GM21390 (cell line): ENCODE measurements around the gene RAB3IP.
"Not testable (repeated sequence)": the region's sequence is repeated elsewhere in the genome, so short reads cannot be mapped to it uniquely, and the experiment has no call there.

Source experiments
- ATAC-seq: cut with Tn5 transposase; IDR thresholded peaks from one replicate; pipeline ENCODE4 v1.9.1; 2021; ENCODE audit not compliant: unreplicated experiment

The RAB3IP gene

DNA sequence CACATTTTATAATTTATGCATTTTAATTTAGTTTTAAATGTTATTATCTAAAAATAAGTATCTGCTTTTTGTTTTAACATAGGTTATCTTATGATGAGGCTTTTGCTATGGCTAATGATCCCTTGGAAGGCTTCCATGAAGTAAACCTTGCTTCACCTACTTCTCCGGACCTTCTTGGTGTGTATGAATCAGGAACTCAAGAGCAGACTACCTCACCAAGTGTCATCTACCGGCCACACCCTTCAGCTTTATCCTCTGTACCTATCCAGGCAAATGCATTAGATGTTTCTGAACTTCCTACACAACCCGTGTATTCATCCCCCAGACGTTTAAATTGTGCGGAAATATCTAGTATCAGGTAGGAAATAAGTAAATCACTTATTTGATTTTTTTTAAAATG lies 16.6 kb downstream of the RAB3IP start:
- no peak for ATAC-seq

DNA sequence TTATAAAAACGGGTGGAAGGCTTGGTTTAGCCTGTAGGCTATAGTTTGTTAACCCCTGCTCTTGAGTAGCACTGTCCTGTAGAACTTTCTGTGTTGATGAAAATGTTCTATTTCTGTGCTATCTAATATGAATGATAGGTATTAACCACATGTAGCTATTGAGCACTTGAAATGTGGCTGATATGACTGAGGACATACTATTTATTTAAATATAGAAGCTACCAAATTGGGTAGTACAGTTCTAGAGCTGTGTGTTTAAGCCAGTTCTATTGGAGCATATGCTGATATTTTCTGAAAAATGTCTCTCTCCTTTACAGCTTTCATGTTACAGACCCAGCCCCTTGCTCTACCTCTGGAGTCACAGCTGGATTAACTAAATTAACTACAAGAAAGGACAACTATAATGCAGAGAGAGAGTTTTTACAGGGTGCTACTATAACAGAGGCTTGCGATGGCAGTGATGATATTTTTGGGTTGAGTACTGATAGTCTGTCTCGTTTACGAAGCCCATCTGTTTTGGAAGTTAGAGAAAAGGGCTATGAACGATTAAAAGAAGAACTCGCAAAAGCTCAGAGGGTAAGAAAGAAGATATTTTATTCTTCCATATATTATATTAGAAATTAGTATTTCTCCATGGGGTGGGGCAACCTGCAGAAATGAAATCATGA lies 17.6 kb downstream of the RAB3IP start:
- no peak for ATAC-seq

DNA sequence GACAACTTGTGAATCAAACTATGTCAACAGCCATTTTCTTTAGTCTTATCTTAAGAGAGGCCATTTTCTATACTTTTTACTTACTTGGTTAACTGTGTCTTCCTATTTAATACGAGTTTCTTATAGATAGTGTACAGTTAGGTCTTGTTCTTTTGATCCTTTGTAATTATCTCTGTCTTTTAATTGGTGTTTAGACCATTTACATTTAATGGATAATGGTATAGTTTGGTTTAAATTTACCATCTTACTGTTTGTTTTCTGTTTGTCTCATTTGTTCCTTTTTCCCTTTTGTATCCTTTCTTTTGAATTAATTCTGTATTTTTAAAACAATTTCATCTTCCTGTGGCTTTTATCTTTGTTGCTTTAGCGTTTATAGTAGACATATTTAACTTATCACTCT lies 19.4 kb downstream of the RAB3IP start:
- no peak for ATAC-seq

DNA sequence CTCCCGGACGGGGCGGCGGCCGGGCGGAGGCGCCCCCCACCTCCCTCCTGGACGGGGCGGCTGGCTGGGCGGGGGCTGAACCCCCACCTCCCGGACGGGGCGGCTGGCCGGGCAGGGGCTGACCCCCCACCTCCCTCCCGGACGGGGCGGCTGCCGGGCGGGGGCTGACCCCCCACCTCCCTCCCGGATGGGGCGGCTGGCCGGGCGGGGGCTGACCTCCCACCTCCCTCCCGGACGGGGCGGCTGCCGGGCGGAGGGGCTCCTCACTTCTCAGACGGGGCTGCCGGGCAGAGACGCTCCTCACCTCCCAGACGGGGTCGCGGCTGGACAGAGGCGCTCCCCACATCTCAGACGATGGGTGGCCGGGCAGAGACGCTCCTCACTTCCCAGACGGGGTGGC lies 20.9 kb downstream of the RAB3IP start:
- ATAC-seq: not testable (repeated sequence)

DNA sequence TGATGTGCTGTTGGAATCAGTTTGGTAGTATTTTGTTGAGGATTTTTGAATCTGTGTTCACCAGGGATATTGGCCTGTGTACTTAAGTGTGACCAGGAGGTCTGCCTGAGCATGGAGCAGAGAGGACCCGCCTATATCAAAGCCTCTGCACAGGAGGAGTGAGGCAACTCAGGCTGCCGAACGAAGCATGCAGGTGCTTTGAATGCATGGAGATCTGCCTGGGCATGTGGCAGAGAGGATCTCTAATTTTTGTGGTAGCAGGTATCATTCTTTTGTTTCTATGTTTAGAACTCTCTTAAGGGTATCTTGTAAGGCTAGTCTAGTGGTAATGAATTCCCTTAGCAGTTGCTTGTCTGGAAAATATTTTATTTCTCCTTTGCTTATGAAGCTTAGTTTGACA lies 26.9 kb downstream of the RAB3IP start:
- ATAC-seq: no peak

DNA sequence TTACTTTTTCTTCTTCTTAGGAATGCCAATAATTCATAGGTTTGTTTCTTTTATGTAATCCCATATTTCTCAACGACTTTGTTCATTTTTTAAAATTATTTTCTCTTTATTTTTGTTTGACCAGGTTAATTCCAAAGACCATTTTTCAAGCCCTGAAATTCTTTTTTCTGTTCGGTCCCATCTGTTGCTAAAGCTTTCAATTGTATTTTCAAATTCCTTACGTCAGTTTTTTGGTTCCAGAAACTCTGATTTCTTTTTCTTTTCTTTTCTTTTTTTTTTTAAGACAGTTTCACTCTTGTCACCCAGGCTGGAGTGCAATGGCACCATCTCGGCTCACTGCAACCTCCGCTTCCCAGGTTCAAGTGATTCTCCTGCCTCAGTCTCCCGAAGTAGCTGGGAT lies 27.6 kb downstream of the RAB3IP start:
- no peak for ATAC-seq

DNA sequence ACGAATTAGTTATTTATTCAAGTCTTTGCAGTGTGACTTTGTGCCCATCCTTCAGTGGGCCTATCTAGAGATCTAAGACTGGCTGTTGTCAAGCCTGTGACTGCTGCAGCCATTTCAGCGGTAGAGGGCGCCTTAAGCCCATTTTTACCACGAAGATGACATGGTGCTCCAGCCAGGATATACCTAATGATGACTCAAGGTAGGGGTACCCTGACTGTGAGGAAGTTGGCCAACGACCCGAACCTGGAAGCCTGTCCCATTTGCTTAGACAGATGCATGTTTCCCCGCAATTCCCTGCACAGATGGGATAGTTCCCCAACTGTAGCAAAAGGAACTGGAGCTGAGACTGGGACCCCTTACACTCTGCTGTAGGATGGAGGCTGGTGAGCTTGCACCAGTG lies 41.3 kb downstream of the RAB3IP start:
- ATAC-seq: no peak

DNA sequence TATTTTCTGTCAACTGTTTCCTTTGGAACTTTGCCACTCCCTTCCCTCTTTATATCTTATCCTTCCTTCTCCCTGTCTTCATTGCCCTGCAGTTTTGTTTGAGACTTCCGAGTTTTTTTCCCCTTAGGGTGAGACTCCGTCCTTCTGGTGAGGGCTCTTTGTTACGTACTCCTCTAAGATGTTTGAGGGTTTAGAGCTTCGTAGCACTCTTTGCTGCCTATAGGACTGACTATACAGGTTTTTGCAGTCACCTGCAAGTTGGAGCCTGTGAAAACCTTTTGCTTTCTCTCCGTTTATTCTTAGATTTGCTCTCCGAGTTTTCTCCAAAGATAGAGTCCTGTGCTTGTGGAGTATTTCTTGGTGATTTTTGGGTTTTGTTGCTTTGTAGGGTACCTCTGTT lies 44.7 kb downstream of the RAB3IP start:
- ATAC-seq: no peak

DNA sequence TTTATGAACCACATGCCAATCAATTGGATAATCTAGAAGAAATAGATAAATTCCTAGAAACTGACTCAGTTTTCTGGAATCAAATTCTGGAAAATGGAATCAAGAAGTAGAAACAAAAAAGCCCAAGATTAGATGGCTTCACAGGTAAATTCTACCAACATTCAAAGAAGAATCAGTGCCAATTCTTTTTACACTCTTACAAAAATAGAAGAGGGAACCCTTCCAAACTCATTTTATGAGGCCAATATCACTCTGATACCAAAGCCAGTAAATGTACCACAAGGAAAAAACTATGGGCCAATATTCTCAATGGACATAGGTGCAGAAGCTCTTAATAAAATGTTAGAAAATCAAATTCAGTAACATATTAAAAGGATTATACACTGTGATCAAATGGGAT lies 50.7 kb downstream of the RAB3IP start:
- ATAC-seq: no peak

DNA sequence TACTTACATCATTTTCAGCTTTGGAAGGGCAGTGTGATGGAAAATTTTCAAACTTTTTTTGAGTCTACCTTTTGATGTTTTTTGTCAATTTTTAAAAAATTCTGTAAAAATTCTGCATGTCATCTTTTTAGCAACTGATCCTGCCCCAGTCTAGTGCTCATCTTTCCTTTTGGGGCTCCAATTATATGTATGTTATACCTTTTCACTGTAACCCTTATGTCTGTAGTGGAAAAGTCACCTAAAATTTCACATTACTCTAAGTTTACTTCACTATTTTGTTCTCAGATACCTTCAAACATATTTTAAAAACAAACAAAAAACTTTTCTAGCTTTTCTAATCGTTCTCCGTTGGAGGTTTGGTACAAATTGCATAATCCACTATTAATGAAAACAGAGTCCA lies 53.9 kb downstream of the RAB3IP start:
- ATAC-seq: no peak

DNA sequence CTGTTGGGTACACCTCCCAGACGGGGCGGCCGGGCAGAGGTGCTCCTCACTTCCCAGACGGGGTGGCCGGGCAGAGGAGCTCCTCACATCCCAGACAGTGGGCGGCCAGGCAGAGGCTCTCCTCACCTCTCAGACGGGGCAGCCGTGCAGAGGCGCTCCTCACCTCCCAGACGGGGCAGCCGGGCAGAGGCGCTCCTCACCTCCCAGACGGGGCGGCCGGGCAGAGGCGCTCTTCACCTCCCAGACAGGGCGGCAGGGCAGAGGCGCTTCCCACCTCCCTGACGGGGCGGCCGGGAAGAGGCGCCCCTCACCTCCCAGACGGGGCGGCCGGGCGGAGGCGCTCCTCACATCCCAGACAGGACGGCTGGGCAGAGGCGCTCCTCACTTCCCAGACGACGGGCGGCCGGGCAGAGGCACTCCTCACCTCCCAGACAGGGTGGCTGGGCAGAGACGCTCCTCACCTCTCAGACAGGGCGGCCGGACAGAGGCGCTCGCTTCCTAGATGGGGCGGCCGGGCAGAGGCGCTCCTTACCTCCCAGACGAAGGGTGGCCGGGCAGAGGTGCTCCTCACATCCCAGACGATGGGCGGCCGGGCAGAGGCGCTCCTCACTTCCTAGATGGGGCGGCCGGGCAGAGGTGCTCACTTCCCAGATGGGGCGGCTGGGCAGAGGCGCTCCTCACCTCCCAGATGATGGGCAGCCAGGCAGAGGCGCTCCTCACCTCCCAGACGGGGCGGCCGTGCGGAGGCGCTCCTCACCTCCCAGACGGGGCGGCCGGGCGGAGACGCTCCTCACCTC lies 68.6 kb downstream of the RAB3IP start:
- ATAC-seq: not testable (repeated sequence)

DNA sequence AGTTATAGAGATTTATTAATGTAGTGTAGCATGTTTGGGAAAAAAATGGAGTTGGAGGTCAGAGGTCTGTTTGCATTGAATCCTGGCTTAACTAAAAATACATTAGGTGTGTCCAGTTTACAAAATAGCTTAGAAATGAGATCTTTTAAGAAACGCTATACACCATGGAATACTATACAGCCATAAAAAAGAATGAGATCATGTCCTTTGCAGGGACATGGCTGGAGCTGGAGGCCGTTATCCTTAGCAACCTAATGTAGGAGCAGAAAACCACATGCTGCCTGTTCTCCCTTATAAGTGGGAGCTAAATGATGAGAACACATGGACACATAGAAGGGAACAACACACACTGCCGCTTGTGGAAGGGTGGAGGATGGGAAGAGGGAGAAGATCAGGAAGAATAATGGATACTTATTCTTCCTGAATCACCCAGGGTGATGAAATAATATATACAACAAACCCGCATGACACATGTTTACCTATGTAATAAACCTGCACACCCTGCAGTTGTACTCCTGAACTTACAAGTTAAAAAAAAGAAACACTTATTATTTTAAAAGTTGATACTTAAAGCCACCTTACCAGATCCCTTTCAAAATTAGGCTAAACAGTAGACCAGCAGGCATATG lies 72.3 kb downstream of the RAB3IP start:
- ATAC-seq: no peak

DNA sequence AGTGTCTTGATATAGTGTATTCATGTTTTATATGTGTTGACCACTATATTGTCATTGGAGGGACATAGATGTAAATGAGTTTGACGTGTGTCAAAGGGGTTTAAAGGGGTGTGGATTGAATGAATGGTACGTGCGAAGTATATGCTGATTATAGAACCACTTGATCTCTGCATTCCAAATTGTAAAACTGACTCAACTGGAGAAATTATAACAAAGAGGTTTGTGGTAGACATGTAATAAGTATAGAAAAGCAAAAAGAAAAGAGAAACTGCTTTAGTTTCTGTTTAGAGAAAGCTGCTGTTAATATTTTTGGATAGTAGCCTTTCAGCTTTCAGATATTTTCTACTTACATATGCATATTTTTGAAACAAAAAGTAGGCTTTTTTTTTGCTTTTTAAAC lies 77.4 kb downstream of the RAB3IP start:
- peak; percentile 78 for ATAC-seq

DNA sequence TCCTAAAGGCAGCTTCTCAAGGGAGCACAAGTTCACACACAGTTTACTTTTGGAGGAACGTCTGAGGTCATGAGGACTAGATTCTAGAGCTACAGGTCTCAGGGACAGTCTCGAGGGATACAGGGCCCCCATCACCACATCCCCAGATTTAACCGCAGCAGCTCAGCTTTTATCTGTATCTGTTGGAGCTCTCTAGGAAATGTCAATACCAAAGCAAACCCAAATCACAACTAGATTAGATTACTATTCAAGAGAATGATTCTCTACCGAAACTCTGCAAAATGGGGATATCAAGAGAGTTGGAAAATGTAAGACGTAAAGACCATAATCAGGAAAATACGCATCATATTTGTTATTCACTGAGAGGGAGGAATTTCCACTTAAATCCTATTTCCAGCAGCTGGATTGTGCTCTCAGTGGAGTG lies 82.4 kb downstream of the RAB3IP start:
- no peak for ATAC-seq

DNA sequence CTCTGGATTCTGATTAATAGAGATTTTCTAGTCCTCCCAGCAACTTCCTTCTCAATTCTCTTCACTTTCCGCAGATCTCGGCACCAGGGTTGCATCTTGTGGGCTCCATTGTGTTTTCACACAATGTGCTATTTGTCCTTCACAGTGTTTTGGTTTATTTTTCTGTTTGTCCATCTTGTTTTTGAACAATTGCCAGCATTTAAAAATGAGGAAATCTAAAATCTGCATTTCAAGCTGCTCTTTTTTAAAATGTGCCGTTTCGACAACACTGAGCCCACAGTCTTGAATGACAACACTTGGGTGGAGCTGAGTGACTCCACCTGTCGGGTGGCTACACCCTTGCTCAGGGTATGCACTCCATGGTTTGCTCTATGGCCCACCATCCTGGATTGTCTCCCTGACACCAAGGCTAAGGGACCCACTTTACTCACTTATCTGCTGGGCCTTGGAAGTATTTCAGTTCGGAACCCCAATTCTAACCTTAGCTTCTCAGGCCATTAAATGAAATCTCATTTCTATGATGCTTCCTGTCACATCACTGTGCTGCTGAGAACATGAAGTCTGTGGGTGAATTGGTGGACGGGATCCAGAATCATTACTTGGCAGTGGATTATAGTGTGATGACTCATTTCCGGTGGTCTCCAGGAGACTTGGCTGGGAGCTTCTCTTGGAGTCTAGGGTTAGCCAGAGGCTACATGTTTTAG lies 82.9 kb downstream of the RAB3IP start:
- ATAC-seq: no peak

DNA sequence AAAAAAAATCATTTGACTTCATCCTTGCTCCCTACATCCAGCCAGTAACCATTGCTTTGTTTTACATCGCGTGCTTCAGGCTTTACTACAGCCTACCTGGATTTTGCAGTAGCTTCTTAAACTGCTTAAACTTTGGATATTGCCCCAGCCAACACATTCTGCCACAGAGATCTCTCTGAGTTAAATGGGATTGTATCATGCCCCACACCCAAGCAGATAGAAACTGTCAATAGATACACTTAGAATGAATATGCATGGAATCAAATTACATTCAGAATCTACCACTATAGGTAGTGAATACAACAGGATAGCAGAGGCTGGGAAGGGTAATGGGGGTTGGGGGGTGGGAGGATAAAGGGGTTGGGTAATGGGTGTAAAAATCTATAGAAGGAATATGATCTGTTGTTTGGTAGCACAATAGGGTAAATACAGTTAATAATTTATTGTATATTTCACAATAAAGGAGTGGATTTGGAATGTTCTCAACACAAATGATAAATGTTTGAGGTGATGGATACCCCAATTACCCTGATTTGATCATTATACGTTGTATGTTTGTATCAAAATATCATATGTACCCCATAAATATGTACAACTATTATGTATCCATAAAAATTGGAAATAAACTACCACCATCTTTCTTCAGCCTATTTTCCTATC lies 83.7 kb downstream of the RAB3IP start:
- ATAC-seq: no peak

DNA sequence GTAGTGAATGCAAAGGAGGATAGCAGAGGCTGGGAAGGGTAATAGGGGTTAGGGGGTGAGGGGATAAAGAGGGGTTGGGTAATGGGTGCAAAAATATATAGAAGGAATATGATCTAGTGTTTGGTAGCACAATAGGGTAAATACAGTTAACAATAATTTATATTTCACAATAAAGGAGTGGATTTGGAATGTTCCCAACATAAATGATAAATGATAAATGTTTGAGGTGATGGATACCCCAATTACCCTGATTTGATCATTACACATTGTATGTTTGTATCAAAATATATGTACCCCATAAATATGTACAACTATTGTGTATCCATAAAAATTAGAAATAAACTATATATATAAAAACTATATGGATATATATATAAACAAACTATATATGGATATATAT lies 85.4 kb downstream of the RAB3IP start:
- no peak for ATAC-seq

DNA sequence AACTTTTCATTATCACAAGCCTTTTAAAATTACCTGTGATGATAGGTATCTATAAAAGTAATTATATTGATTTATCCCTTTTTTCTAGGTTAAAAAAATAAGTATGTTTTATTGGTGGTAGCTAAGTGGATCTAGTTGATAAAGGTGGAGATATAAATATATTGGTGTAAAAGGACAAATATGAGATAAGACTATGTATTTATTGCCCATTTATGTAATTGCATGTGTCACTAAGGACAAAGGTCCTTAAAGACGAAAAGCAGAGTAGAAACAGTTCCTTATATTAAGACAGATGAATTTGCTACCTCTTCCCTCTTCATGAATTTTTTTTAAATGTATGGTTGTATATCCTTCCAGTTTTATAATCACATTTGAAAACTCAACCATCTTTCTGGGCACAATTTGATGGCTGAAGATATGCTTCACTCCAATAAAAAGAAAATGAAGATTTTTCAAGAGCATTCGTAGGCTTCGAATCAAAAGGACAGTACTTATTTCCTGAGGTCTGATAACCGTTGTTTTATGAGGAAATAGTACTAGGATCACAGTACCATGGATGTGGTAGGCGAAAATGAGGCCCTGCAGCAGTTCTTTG lies 86.4 kb downstream of the RAB3IP start, which contains the start of gene MYRFL:
TSS of gene MYRFL (plus strand) at position 262 of the 595 bp plus-strand sequence. CDS start at position 553, 291 bp downstream.
- ATAC-seq: no peak

DNA sequence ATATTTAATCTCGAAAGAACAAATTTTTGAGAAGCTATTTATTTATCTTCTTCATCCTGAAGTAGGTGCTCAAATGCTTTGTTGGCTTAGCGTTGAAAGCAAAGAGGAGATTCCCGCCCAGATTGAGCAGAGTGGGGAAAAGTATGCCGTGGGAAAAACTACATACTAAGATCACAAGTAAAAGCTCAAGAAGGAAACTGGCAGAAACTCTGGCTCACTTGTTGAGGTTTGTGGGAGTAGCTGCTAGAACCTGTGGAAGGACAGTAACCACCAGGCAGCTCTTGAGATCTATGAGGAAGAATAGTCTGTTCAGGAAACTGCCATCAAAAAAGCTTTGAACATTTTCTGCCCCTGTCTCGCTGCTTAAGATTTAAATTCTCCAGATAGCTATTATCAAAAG lies 90.2 kb downstream of the RAB3IP start:
- no peak for ATAC-seq

DNA sequence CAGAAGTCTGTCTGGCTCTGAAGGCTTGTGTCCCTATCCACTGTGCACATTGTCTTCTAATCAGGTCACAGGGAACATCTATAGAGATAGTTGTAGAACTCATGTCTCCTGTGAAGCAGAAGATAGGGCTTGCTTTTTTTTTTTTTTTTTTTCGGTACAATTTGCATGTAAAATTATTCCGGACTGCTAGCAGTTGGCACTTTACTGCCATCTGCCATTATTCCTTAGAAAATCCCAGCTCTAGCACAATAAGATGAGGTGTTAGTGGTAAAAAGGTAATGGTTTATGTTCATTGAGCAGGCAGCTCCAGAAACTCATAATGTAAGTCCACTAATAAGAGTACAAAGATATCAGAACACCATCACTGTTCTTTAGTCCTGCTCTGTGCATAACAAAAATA lies 95.0 kb downstream of the RAB3IP start:
- no peak for ATAC-seq

DNA sequence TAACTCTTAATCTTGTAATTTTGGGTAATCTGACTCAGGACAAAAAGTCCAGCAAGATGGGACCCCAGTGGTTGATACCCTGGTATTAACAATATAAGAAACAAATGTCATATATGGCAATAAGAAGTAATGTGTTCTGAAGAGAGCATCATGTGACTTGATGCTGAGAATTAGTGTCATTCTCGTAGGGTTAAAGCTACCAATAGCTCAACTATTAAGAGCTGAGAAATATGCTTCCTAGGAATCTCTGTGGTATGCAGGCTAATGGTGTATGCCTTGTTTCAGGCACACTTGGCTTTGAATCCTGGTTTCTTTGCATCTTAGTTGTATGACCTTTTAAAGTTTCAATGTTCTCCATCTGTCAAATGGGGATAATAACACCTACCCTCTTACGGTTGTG lies 95.5 kb downstream of the RAB3IP start:
- no peak for ATAC-seq
